Fibroblast of mammary gland (primary cell): ENCODE measurements around the gene SEC61A1.
A peak's percentile ranks its signal among the peaks of the same experiment; 100 is the strongest.

Experiments used
- DNase-seq: peaks from one replicate; pipeline ENCODE4 v3.0.0-alpha.2; 2010; ENCODE audit warnings: low read depth
- H3K4me3 ChIP-seq: 2 replicates; pipeline ENCODE4 v1.5.1; 2011; ENCODE audit warnings: low read depth, mild to moderate bottlenecking, low read length, moderate library complexity; ENCODE audit not compliant: control insufficient read depth
- TF ChIP-seq, protein P1 (sequence below): conservative IDR thresholded peaks from 2 replicates; pipeline ENCODE4 v1.5.1; 2011; ENCODE audit warnings: low read depth, low read length, inconsistent platforms; ENCODE audit not compliant: control insufficient read depth, insufficient read depth

Gene SEC61A1

GRCh38 chr3:128080323-128081080 lies 28.3 kb downstream of the SEC61A1 start:
- TF ChIP-seq, protein P1, sequence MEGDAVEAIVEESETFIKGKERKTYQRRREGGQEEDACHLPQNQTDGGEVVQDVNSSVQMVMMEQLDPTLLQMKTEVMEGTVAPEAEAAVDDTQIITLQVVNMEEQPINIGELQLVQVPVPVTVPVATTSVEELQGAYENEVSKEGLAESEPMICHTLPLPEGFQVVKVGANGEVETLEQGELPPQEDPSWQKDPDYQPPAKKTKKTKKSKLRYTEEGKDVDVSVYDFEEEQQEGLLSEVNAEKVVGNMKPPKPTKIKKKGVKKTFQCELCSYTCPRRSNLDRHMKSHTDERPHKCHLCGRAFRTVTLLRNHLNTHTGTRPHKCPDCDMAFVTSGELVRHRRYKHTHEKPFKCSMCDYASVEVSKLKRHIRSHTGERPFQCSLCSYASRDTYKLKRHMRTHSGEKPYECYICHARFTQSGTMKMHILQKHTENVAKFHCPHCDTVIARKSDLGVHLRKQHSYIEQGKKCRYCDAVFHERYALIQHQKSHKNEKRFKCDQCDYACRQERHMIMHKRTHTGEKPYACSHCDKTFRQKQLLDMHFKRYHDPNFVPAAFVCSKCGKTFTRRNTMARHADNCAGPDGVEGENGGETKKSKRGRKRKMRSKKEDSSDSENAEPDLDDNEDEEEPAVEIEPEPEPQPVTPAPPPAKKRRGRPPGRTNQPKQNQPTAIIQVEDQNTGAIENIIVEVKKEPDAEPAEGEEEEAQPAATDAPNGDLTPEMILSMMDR = no peak
- H3K4me3 ChIP-seq = no peak overlapping the region
- DNase-seq = peak; percentile 99

DNA sequence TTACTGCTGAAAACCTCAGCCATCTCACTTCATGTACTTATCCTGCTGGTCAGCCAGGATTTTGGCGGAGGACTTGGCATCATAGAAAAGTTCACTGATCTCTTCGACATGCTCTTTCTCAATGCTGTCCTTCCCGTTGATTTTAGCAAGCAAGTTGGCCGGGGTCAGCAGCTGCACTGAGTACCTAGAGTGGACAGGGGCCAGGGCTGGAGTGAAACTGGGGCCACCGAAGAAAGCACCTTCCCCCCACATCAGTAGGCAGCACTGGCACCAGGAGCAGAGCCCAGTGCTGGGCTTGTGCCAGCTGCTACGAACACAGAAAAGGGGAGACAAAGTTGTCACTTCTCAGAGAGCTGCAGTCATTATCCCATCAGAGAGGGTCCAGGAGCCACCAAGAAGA lies 29.0 kb downstream of the SEC61A1 start:
- H3K4me3 ChIP-seq = no peak overlapping the region
- DNase-seq = no peak
- TF ChIP-seq, protein P1 = no peak

- peak; percentile 86 for DNase-seq
Observed at GRCh38 chr3:128081846-128082245, 29.6 kb downstream of the SEC61A1 start.

DNA sequence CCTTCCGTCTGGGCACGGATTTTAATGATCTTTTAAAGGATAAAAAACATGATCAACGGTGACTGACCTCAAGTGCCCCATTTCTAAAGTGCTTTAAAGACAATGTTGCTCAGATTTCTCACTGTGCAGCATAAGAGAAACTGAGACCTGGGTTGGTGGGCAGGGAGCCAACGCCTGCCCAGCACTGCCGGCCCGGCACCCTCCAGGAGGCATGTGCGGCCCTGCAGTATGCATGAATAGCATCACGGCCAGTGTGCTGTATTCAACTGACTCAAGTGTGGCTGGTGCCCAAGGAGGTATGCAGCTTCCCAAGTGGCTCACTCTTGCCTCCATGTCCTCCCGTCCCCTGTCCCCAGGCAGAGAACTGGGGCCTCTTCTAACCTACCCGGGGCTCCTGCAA lies 30.3 kb downstream of the SEC61A1 start:
- DNase-seq = no peak
- TF ChIP-seq, protein P1 = no peak
- no peak overlapping the region for H3K4me3 ChIP-seq

More at GRCh38 chr3:128081846-128082245, 29.6 kb downstream of the SEC61A1 start:
- TF ChIP-seq, protein P1 = no peak
- H3K4me3 ChIP-seq = no peak overlapping the region

DNA sequence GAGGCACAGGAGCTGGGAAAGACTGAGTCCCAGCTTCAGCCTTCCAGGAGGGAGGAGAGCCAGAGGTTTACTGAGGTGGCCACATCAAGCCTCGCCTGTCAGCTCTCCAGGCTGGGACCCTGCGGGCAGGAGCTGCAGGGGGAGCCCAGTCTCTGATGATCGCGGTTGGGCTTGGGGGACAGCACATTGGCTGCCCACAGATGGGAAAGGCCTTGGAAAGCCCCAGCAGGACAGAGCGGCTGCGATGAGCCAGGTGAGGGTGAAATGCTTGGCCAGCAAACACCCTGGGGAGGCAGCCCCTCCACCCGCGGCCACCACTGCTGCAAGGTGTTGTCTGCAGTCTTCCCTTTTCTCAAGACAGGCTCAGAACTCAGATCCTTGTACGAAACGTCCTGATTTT lies 31.2 kb downstream of the SEC61A1 start:
- TF ChIP-seq, protein P1 = no peak
- no peak for DNase-seq
- H3K4me3 ChIP-seq = no peak overlapping the region

GRCh38 chr3:128083980-128084674 lies 31.9 kb downstream of the SEC61A1 start:
- H3K4me3 ChIP-seq = no peak overlapping the region
- peak; percentile 74 for DNase-seq
- TF ChIP-seq, protein P1 = no peak
